Liver (tissue), 2 donors: ENCODE results near the gene F13A1.

Experiments
- CTCF ChIP-seq: fragments of 150-350 bp; IDR thresholded peaks from 2 replicates; pipeline ENCODE4 v1.5.1; 2017; ENCODE audit warnings: improper control_type of control experiment, low read depth, low read length; ENCODE audit not compliant: missing input control
- YY1 ChIP-seq: IDR thresholded peaks from 2 replicates; pipeline ENCODE4 v1.6.1; 2016; ENCODE audit warnings: antibody characterized with exemption, mild to moderate bottlenecking
- donor health status: healthy.

- TF ChIP-seq CTCF (no peak), YY1 (no peak)
Measured at GRCh38 chr6:6152060-6152459, 168.4 kb downstream of the F13A1 start.
